ENCODE measurements around the gene FGF7.
"Not testable (repeated sequence)": the region's sequence is repeated elsewhere in the genome, so short reads cannot be mapped to it uniquely, and the experiment has no call there.

The FGF7 gene

DNA sequence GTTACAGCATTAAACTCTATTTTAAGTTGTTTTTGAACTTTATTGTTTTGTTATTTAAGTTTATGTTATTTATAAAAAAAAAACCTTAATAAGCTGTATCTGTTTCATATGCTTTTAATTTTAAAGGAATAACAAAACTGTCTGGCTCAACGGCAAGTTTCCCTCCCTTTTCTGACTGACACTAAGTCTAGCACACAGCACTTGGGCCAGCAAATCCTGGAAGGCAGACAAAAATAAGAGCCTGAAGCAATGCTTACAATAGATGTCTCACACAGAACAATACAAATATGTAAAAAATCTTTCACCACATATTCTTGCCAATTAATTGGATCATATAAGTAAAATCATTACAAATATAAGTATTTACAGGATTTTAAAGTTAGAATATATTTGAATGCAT, 62.4 kb downstream of the FGF7 start:
- H3K27ac ChIP-seq (ENCODE audit: insufficient read depth, low read length, poor library complexity, severe bottlenecking); DNase-seq: not testable (repeated sequence)

DNA sequence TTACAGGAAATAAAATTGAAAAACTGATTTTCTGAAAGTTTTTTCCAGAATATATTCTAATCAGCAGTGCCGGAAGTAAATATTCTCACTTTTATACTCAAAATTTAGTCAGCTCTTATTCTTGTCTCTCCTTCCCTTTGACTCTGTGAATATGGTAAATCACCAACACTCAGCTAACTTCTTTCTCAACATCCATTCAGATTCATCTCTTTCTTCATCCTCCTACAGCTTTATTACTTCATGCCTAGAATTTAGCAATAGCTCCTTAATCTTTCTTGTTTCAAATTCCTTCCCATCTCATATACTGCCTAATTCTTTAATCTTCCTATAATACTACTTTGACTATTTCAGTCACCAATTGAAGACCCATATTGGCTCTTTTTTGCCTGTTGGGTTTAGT, 67.9 kb downstream of the FGF7 start:
- Histone ChIP-seq H3K9me3 (ENCODE audit: control insufficient read depth, low read length) (no peaks in the 10 kb centered on the region), H3K36me3 (ENCODE audit: control insufficient read depth, insufficient read depth, low read length) (no peaks in the 10 kb centered on the region), H3K4me3 (ENCODE audit: insufficient read depth, low read depth, low read length, poor library complexity, severe bottlenecking) (no peak overlapping the region), H3K27ac (ENCODE audit: insufficient read depth, low read length, poor library complexity, severe bottlenecking) (no peak overlapping the region), H3K4me1 (ENCODE audit: control insufficient read depth, insufficient read depth, low read length, poor library complexity, severe bottlenecking) (no peaks in the 10 kb centered on the region), H3K27me3 (replicated peaks; ENCODE audit: control insufficient read depth, insufficient read depth, low read length, poor library complexity, severe bottlenecking) (no peaks in the 10 kb centered on the region)
- no peak for DNase-seq

More for the DNA sequence above, 62.4 kb downstream of the FGF7 start:
- H3K27me3 ChIP-seq (replicated peaks; ENCODE audit: control insufficient read depth, insufficient read depth, low read length, poor library complexity, severe bottlenecking); H3K4me3 ChIP-seq (ENCODE audit: insufficient read depth, low read depth, low read length, poor library complexity, severe bottlenecking); H3K4me1 ChIP-seq (ENCODE audit: control insufficient read depth, insufficient read depth, low read length, poor library complexity, severe bottlenecking); H3K9me3 ChIP-seq (ENCODE audit: control insufficient read depth, low read length); H3K36me3 ChIP-seq (ENCODE audit: control insufficient read depth, insufficient read depth, low read length): not testable (repeated sequence)

DNA sequence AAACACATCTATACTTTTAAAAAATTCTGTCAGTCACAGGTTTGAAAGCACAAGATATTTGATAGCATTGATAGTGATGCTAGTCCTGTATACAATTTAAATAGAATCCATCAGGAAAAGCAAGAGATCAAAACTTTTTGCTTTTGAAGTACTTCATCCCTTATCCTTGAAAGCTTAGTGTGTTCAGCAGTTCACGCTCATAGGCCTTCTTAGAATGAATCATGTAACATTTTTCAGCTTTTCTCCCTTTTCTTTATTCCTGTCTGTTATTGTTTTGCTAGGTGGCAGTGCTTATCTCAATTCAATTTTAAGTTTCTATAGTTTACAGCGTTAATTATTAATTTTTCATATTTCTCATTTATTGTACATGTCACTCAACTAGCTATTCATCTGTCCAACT, 69.1 kb downstream of the FGF7 start:
- H3K9me3 ChIP-seq (ENCODE audit: control insufficient read depth, low read length) = no peaks in the 10 kb centered on the region
- no peak overlapping the region for H3K27ac ChIP-seq (ENCODE audit: insufficient read depth, low read length, poor library complexity, severe bottlenecking)
- no peak overlapping the region for H3K4me3 ChIP-seq (ENCODE audit: insufficient read depth, low read depth, low read length, poor library complexity, severe bottlenecking)
- no peaks in the 10 kb centered on the region for H3K27me3 ChIP-seq (replicated peaks; ENCODE audit: control insufficient read depth, insufficient read depth, low read length, poor library complexity, severe bottlenecking)
- no peaks in the 10 kb centered on the region for H3K36me3 ChIP-seq (ENCODE audit: control insufficient read depth, insufficient read depth, low read length)
- DNase-seq = no peak
- H3K4me1 ChIP-seq (ENCODE audit: control insufficient read depth, insufficient read depth, low read length, poor library complexity, severe bottlenecking) = no peaks in the 10 kb centered on the region

DNA sequence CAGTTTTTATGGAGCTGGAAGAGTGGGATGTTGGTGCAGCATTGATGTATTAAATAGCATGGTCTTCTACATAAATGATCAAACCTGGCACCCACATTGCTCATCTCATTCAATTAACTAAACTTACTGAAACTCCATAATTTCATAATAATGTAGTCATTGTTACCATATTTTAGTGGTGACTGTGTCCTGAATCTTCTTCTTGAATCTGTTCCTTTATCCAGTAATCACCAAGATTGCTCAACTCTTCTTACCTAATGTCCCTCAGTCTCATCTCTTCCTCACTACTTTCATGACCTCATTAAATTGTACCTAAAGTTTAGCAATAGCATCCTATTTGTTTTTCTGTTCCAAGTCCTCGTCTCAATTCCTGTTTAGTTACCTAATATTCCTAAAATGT, 69.8 kb downstream of the FGF7 start:
- no peak overlapping the region for H3K4me3 ChIP-seq (ENCODE audit: insufficient read depth, low read depth, low read length, poor library complexity, severe bottlenecking)
- DNase-seq = no peak
- H3K27me3 ChIP-seq (replicated peaks; ENCODE audit: control insufficient read depth, insufficient read depth, low read length, poor library complexity, severe bottlenecking) = no peaks in the 10 kb centered on the region
- H3K36me3 ChIP-seq (ENCODE audit: control insufficient read depth, insufficient read depth, low read length) = no peaks in the 10 kb centered on the region
- no peaks in the 10 kb centered on the region for H3K4me1 ChIP-seq (ENCODE audit: control insufficient read depth, insufficient read depth, low read length, poor library complexity, severe bottlenecking)
- H3K9me3 ChIP-seq (ENCODE audit: control insufficient read depth, low read length) = no peaks in the 10 kb centered on the region
- no peak overlapping the region for H3K27ac ChIP-seq (ENCODE audit: insufficient read depth, low read length, poor library complexity, severe bottlenecking)

DNA sequence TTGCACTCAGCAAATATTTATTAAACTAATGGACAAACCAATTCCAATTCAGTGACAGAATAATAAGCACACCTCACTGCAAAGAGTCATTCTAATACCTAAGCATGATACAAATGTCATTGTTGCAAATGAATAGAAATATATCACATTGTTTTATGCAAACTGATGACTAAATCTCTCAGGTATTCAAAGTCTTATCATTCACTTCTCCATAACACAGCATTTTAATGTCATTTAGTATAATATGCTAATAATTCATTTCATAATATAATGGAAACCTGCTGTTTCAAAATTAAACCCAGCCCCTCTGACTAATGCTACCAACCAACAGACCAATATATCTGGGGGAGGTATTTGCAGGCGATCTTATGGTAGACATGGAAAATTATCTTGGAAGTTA, 71.8 kb downstream of the FGF7 start:
- H3K9me3 ChIP-seq (ENCODE audit: control insufficient read depth, low read length) = no peaks in the 10 kb centered on the region
- DNase-seq = no peak

DNA sequence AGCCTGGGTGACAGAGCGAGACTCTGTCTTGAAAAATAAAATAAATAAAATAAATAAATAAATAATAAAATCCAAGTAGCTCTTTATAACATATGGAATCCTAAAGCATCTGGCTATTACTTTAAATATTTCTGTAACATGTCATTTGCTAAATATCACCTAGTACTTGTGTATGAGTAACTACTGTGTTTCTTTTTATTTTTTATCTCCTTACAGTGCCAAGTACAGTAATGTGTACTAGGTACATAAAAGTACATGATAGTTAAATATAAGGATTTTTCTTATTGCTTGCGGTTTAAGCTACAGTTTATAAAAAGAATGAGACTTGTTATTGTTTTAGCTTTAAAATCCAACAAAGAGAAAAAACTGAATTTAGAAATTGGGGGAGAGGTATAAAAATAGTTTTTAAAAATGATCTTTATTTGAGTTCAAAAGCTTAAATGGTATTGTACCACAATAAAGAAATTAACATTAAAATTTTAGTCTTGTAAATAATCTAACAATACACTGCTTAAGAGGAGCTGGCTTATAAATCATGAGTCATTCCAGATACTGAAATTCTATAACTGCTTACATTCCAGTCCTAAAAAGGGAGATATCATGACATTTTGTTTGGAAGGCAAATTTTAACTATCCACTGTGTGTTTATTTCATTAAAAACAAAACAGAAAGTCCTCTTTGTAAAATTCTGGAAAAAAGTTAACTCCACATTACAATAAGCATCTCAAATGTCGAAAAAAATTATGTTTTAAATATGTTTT, 73.1 kb downstream of the FGF7 start:
- Histone ChIP-seq H3K9me3 (ENCODE audit: control insufficient read depth, low read length) (no peaks in the 10 kb centered on the region), H3K27ac (ENCODE audit: insufficient read depth, low read length, poor library complexity, severe bottlenecking) (no peak overlapping the region), H3K36me3 (ENCODE audit: control insufficient read depth, insufficient read depth, low read length) (no peaks in the 10 kb centered on the region), H3K27me3 (replicated peaks; ENCODE audit: control insufficient read depth, insufficient read depth, low read length, poor library complexity, severe bottlenecking) (no peaks in the 10 kb centered on the region), H3K4me1 (ENCODE audit: control insufficient read depth, insufficient read depth, low read length, poor library complexity, severe bottlenecking) (no peaks in the 10 kb centered on the region), H3K4me3 (ENCODE audit: insufficient read depth, low read depth, low read length, poor library complexity, severe bottlenecking) (no peak overlapping the region)
- no peak for DNase-seq

More for the DNA sequence above, 71.8 kb downstream of the FGF7 start:
- H3K27me3 ChIP-seq (replicated peaks; ENCODE audit: control insufficient read depth, insufficient read depth, low read length, poor library complexity, severe bottlenecking) = no peaks in the 10 kb centered on the region
- H3K27ac ChIP-seq (ENCODE audit: insufficient read depth, low read length, poor library complexity, severe bottlenecking) = no peak overlapping the region
- H3K36me3 ChIP-seq (ENCODE audit: control insufficient read depth, insufficient read depth, low read length) = no peaks in the 10 kb centered on the region
- no peak overlapping the region for H3K4me3 ChIP-seq (ENCODE audit: insufficient read depth, low read depth, low read length, poor library complexity, severe bottlenecking)
- no peaks in the 10 kb centered on the region for H3K4me1 ChIP-seq (ENCODE audit: control insufficient read depth, insufficient read depth, low read length, poor library complexity, severe bottlenecking)

DNA sequence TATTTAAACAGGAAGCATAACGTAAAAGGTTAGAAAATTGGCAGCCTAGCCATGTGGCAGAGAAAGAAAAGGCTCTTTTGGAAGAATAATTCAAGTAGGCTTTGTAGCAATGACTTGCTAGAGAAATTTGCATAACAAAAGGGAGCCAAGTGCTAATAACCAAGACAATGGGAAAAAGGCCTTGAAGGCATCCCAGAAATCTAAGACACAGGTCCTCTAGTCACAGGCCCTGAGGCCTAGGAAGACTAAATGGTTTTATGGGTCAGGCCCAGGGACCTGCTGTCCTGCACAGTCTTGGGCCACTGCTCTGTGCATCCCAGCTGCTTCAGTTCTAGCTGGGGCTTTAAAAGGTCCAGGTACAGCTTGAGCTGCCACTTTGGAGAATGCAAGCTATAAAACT, 78.5 kb downstream of the FGF7 start:
- Histone ChIP-seq H3K4me1 (ENCODE audit: control insufficient read depth, insufficient read depth, low read length, poor library complexity, severe bottlenecking) (no peaks in the 10 kb centered on the region), H3K27me3 (replicated peaks; ENCODE audit: control insufficient read depth, insufficient read depth, low read length, poor library complexity, severe bottlenecking) (no peaks in the 10 kb centered on the region), H3K36me3 (ENCODE audit: control insufficient read depth, insufficient read depth, low read length) (no peaks in the 10 kb centered on the region), H3K9me3 (ENCODE audit: control insufficient read depth, low read length) (no peaks in the 10 kb centered on the region), H3K4me3 (ENCODE audit: insufficient read depth, low read depth, low read length, poor library complexity, severe bottlenecking) (no peak overlapping the region), H3K27ac (ENCODE audit: insufficient read depth, low read length, poor library complexity, severe bottlenecking) (no peak overlapping the region)
- no peak for DNase-seq

DNA sequence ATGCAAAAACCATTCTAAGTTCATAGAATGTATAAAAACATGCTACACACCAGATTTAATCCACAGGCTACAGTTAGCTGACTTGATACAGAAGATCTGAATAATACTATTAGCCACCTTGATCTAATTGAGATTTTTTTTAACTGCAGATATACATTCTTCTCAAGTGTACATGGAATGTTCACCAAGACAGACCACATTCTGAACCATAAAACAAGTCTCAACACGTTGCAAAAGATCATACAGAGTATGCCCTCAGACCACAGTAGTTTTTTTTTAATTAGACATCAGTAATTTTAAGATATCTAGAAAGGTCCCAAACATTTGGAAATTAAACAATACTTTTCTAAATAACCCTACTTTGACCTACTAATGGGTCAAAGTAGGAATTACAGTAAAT, 83.3 kb downstream of the FGF7 start:
- Histone ChIP-seq H3K4me1 (ENCODE audit: control insufficient read depth, insufficient read depth, low read length, poor library complexity, severe bottlenecking) (no peaks in the 10 kb centered on the region), H3K27ac (ENCODE audit: insufficient read depth, low read length, poor library complexity, severe bottlenecking) (no peak overlapping the region), H3K9me3 (ENCODE audit: control insufficient read depth, low read length) (no peaks in the 10 kb centered on the region), H3K4me3 (ENCODE audit: insufficient read depth, low read depth, low read length, poor library complexity, severe bottlenecking) (no peak overlapping the region), H3K36me3 (ENCODE audit: control insufficient read depth, insufficient read depth, low read length) (no peaks in the 10 kb centered on the region), H3K27me3 (replicated peaks; ENCODE audit: control insufficient read depth, insufficient read depth, low read length, poor library complexity, severe bottlenecking) (no peaks in the 10 kb centered on the region)
- DNase-seq = no peak

DNA sequence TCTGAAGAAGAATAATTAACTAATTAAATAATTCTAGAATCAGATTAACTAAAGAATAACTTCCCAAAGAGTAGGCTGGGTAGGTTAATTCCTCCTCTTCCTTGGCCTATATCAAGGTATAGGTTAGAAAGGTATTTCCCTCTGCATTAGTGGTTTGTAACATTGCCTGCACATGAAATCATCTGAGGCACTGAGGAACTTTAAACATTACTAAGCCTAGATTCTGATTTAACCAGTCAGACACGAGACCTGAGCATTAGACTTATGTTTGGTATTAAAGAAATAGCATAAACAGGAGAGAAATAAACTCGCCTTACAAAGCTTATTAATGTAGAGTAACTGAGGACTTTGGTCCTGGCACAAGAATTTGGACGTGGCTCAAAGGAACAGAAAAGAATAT, 84.2 kb downstream of the FGF7 start:
- H3K36me3 ChIP-seq (ENCODE audit: control insufficient read depth, insufficient read depth, low read length) = no peaks in the 10 kb centered on the region
- H3K9me3 ChIP-seq (ENCODE audit: control insufficient read depth, low read length) = no peaks in the 10 kb centered on the region
- H3K4me1 ChIP-seq (ENCODE audit: control insufficient read depth, insufficient read depth, low read length, poor library complexity, severe bottlenecking) = no peaks in the 10 kb centered on the region
- no peak overlapping the region for H3K4me3 ChIP-seq (ENCODE audit: insufficient read depth, low read depth, low read length, poor library complexity, severe bottlenecking)
- no peak overlapping the region for H3K27ac ChIP-seq (ENCODE audit: insufficient read depth, low read length, poor library complexity, severe bottlenecking)
- DNase-seq = no peak
- H3K27me3 ChIP-seq (replicated peaks; ENCODE audit: control insufficient read depth, insufficient read depth, low read length, poor library complexity, severe bottlenecking) = no peaks in the 10 kb centered on the region

DNA sequence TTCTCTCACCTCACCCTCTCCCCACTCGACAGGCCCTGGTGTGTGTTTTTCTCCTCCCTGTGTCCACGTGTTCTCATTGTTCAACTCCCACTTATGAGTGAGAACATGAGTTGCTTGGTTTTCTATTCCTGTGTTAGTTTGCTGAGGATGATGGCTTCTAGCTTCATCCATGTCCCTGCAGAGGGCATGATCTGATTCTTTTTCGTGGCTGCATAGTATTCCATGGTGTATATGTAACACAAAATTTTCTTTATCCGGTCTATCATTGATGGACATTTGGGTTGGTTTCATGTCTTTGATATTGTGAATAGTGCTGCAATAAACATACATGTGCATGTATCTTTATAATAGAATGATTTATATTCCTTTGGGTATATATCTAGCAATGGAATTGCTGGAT, 89.7 kb downstream of the FGF7 start:
- H3K27me3 ChIP-seq (replicated peaks; ENCODE audit: control insufficient read depth, insufficient read depth, low read length, poor library complexity, severe bottlenecking); H3K9me3 ChIP-seq (ENCODE audit: control insufficient read depth, low read length); H3K4me3 ChIP-seq (ENCODE audit: insufficient read depth, low read depth, low read length, poor library complexity, severe bottlenecking); H3K4me1 ChIP-seq (ENCODE audit: control insufficient read depth, insufficient read depth, low read length, poor library complexity, severe bottlenecking); DNase-seq; H3K36me3 ChIP-seq (ENCODE audit: control insufficient read depth, insufficient read depth, low read length); H3K27ac ChIP-seq (ENCODE audit: insufficient read depth, low read length, poor library complexity, severe bottlenecking): not testable (repeated sequence)

All from effector memory CD4-positive, alpha-beta T cell (primary cell).